A673 (cell line): ENCODE data around the gene FOXJ3. TPM values are rescaled to one million over a fixed set of nuclear protein-coding genes. Genes with fewer than 3 reads are reported as not detected.

ENCODE experiments used
- BruUV-seq: library from RNA; stranded (reverse); fragments of 400-500 nt; replicated peaks from 2 replicates; lab custom pipeline; 2021; lab: Mats Ljungman, UMichigan
- CTCF ChIA-PET: fragments of 300-600 bp; sonication (Branson Sonifier 250); formaldehyde crosslinking; loops from one replicate; lab custom pipeline; 2022; ENCODE audit warnings: antibody characterized with exemption; lab: Charles Lee
- POLR2A ChIA-PET: fragments of 300-600 bp; sonication (Branson Sonifier 250); formaldehyde crosslinking; loops from one replicate; lab custom pipeline; 2022; ENCODE audit warnings: antibody characterized with exemption; ENCODE audit not compliant: low non-redundant PET; lab: Charles Lee
- DNase-seq: peaks from one replicate; pipeline ENCODE4 v3.0.0-alpha.2; 2015; ENCODE audit warnings: low spot score
- H3K27ac ChIP-seq: fragments of 200-600 bp; sonication (generic); 2 replicates; pipeline ENCODE4 v1.5.1; 2016; ENCODE audit warnings: mixed run types, low read depth, mild to moderate bottlenecking, mixed read lengths, antibody characterized with exemption, low read length; ENCODE audit not compliant: poor library complexity, severe bottlenecking
- H3K27me3 ChIP-seq: fragments of 200-600 bp; sonication (generic); replicated peaks from 2 replicates; pipeline ENCODE4 v1.6.1; 2017; ENCODE audit warnings: mixed run types, low read depth, mild to moderate bottlenecking, mixed read lengths, antibody characterized with exemption, low read length; ENCODE audit not compliant: insufficient read depth, poor library complexity
- H3K36me3 ChIP-seq: fragments of 200-600 bp; sonication (generic); 2 replicates; pipeline ENCODE4 v1.6.1; 2016; ENCODE audit warnings: mixed run types, mild to moderate bottlenecking, mixed read lengths, antibody characterized with exemption, low read length; ENCODE audit not compliant: insufficient read depth, poor library complexity, severe bottlenecking
- H3K4me1 ChIP-seq: fragments of 200-600 bp; sonication (generic); 2 replicates; pipeline ENCODE4 v1.6.1; 2017; ENCODE audit warnings: mixed run types, mild to moderate bottlenecking, mixed read lengths, antibody characterized with exemption, low read length; ENCODE audit not compliant: insufficient read depth, poor library complexity, severe bottlenecking
- H3K4me3 ChIP-seq: fragments of 200-600 bp; sonication (generic); 2 replicates; pipeline ENCODE4 v1.5.1; 2016; ENCODE audit warnings: low read depth, mixed run types, mild to moderate bottlenecking, mixed read lengths, low read length; ENCODE audit not compliant: poor library complexity, severe bottlenecking
- H3K9me3 ChIP-seq: fragments of 200-600 bp; sonication (generic); 2 replicates; pipeline ENCODE4 v1.6.1; 2016; ENCODE audit warnings: mixed run types, low read depth, mild to moderate bottlenecking, mixed read lengths, antibody characterized with exemption, low read length; ENCODE audit not compliant: poor library complexity, severe bottlenecking
- CTCF ChIP-seq: fragments of 300-800, 200-600 bp; sonication (generic); conservative IDR thresholded peaks from 2 replicates; pipeline ENCODE4 v1.5.1; 2017; ENCODE audit warnings: low read depth, mild to moderate bottlenecking, antibody characterized with exemption, low read length, moderate library complexity, mixed read lengths
- EZH2 ChIP-seq: fragments of 200-600 bp; sonication (generic); IDR thresholded peaks from 2 replicates; pipeline ENCODE4 v1.6.1; 2017; ENCODE audit warnings: borderline replicate concordance, low read depth, mild to moderate bottlenecking, mixed read lengths, antibody characterized with exemption, low read length; ENCODE audit not compliant: poor library complexity, severe bottlenecking
- intact Hi-C: fragments of 100-400 bp; cut with micrococcal nuclease; formaldehyde crosslinking; loops from one replicate; pipeline ENCODE4 v1.10.0; 2022; ENCODE audit not compliant: unreplicated experiment
- total RNA-seq: library from RNA; stranded (reverse); gene quantifications from 2 replicates; pipeline ENCODE4 v1.2.3, GENCODE V29; 2021

Gene FOXJ3
- total RNA-seq, 1 experiment from 2014 or later = 57.9 TPM

DNA sequence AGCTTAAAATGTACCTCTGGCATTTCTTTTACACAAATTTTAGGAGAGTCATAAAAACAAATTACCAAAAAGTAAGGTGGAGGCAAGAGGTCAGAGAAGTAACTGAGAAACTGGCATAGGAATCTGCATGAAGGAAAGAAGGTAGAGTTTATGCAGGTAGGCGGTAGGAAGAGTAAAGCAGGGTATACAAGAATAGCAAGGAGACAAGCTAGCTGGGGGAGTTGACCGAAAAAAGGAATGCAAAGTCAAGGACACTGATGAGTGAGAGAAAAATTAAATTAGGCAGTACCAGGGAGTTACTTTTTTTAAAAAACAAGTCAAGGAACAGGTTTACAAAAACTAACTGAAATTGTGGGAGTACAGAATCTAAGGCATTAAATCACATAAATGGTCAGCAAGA lies 56.0 kb downstream of the FOXJ3 start:
- intact Hi-C loops = no loop called here
- no TSS peak for BruUV-seq
- CTCF ChIA-PET = no interaction called here
- H3K36me3 ChIP-seq = peaks cover 3% of the 10 kb centered on the region
- DNase-seq = no peak
- no peak overlapping the region for H3K27ac ChIP-seq
- POLR2A ChIA-PET = no interaction called here
- H3K27me3 ChIP-seq = no peaks in the 10 kb centered on the region
- TF ChIP-seq EZH2 = no peak
- peaks cover 13% of the 10 kb centered on the region for H3K4me1 ChIP-seq
- H3K9me3 ChIP-seq = no peaks in the 10 kb centered on the region
- H3K4me3 ChIP-seq = no peak overlapping the region

GRCh38 chr1:42272920-42273319 lies 62.1 kb downstream of the FOXJ3 start:
- no peaks in the 10 kb centered on the region for H3K4me1 ChIP-seq
- no peak overlapping the region for H3K27ac ChIP-seq
- intact Hi-C loops = no loop called here
- H3K4me3 ChIP-seq = no peak overlapping the region
- H3K9me3 ChIP-seq = no peaks in the 10 kb centered on the region
- DNase-seq = no peak
- ChIA-PET CTCF (no interaction called here), POLR2A (no interaction called here)
- TF ChIP-seq CTCF (no peak), EZH2 (no peak)
- no peaks in the 10 kb centered on the region for H3K27me3 ChIP-seq
- H3K36me3 ChIP-seq = no peaks in the 10 kb centered on the region
- BruUV-seq = no TSS peak

DNA sequence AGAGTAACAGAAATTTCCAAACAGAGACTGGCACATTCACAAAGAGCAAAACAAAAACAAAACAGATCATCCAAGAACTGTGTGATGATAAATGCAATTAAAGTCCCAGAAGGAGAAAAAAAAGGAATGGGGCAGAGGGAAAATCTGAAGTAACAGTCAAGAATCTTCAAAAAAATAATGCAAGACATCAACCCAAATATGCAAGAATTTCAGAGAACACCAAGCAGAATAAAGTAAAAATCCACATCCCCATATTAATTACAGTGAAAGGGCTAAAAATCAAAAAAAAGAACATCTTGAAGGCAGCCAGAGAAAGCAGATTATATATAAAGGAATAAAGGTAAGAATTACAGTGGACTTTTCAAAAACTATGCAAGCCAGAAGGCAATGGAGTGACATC lies 67.1 kb downstream of the FOXJ3 start:
- Histone ChIP-seq H3K27me3 (no peaks in the 10 kb centered on the region), H3K4me1 (no peaks in the 10 kb centered on the region), H3K9me3 (no peaks in the 10 kb centered on the region), H3K36me3 (peaks cover 12% of the 10 kb centered on the region), H3K4me3 (no peak overlapping the region), H3K27ac (no peak overlapping the region)
- no TSS peak for BruUV-seq
- no peak for DNase-seq
- TF ChIP-seq EZH2 = no peak
- no peak for TF ChIP-seq CTCF
- CTCF ChIA-PET = no interaction called here
- intact Hi-C loops = no loop called here
- POLR2A ChIA-PET = no interaction called here
